Measurements from ENCODE around the gene IFNA6.

Gene IFNA6

DNA sequence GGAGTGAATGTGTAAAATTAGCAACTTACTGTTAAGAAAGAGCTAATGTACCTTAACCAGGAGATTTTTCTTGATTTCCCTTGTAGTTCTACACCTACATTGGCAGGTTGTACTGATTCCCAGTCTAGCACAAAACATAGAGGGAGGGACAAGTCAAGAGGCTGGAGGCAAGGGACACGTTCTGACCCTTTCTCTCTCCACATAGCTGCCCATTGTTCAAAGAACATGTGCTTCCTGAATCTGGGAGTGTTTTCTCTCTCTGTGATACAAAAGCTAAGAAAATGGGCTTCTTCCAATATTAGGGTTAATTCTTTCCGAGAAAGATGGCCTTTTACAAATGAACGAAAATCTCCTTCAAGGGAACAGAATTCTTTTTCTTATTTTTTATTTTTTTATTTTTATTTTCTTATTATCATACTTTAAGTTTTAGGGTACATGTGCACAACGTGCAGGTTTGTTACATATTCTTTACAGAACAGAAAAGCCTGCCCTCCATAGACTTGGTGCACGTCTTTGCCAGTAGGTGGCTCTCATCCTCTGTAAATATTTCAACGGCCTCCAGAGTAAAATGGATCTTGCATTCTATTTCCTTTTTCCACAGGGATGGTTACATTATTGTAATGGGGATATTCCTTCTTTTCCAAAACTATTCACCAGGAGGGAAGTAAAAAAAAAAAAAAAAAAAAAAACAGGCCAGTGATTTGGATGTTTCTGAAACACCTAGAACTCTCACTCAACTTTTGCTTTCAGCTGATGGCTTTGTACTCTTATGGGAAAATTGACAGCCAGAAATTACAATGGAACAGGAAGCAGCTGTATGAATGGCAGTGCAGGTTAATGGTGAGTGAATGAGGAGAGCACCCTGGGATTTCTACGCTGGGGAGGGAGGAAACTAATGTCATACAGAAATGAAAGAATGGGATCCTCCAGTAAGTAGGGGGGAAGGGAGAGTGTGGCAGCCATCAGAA lies 32.4 kb downstream of the IFNA6 start:
- no peak overlapping the region for H3K4me3 ChIP-seq (ENCODE audit: low read length, poor library complexity, severe bottlenecking)
- no peaks in the 10 kb centered on the region for H3K4me1 ChIP-seq (ENCODE audit: insufficient read depth, low read length, poor library complexity, severe bottlenecking)
- TF ChIP-seq, protein P1, sequence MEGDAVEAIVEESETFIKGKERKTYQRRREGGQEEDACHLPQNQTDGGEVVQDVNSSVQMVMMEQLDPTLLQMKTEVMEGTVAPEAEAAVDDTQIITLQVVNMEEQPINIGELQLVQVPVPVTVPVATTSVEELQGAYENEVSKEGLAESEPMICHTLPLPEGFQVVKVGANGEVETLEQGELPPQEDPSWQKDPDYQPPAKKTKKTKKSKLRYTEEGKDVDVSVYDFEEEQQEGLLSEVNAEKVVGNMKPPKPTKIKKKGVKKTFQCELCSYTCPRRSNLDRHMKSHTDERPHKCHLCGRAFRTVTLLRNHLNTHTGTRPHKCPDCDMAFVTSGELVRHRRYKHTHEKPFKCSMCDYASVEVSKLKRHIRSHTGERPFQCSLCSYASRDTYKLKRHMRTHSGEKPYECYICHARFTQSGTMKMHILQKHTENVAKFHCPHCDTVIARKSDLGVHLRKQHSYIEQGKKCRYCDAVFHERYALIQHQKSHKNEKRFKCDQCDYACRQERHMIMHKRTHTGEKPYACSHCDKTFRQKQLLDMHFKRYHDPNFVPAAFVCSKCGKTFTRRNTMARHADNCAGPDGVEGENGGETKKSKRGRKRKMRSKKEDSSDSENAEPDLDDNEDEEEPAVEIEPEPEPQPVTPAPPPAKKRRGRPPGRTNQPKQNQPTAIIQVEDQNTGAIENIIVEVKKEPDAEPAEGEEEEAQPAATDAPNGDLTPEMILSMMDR (conservative IDR thresholded peaks at IDR 0.05; ENCODE audit: low read length) = peak; percentile 56
- no peak for TF ChIP-seq EZH2phosphoT487 (IDR thresholded peaks at IDR 0.05; ENCODE audit: borderline replicate concordance)
- H3K36me3 ChIP-seq (ENCODE audit: insufficient read depth, low read length) = peaks cover under 1% of the 10 kb centered on the region; the same call in 1 of the 2 replicates
- no peaks in the 10 kb centered on the region for H3F3A ChIP-seq (ENCODE audit: low read depth)
- H2AFZ ChIP-seq (ENCODE audit: low read length) = peak overlapping the region; percentile 4; the same call in 1 of the 2 replicates
- no peaks in the 10 kb centered on the region for H4K20me1 ChIP-seq (ENCODE audit: insufficient read depth, low read length, poor library complexity, severe bottlenecking)
- H3K9me2 ChIP-seq (replicated peaks; ENCODE audit: low read depth, low read length) = no peaks in the 10 kb centered on the region
- H3K4me2 ChIP-seq (ENCODE audit: low read depth, low read length, poor library complexity, severe bottlenecking) = peak overlapping the region; percentile 35
- no peaks in the 10 kb centered on the region for H3K9me3 ChIP-seq (ENCODE audit: insufficient read depth, low read depth, low read length)
- no peaks in the 10 kb centered on the region for H3K27me3 ChIP-seq (ENCODE audit: insufficient read depth, low read length, poor library complexity, severe bottlenecking)
- H3K9ac ChIP-seq (ENCODE audit: low read depth, low read length, poor library complexity, severe bottlenecking) = no peak overlapping the region
- H3K79me2 ChIP-seq (ENCODE audit: insufficient read depth, low read length) = no peaks in the 10 kb centered on the region

DNA sequence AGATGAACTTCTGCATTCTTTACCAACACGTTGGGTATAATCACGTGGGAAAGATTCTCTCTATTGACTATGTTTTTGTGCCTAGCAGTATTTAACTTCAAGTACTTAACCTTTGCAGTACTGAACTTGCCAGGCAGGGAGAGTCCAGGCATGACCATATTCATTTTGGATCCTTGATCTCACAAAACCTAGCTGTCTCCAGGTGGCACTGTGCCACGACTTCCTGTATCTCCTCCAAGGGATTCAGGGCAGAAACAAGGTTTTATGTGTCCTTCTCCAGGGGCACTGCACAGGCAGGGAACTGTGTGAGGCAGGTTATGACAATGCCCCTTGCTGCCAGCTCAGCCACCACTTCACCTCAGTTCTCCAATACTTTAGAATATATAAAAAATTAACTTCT lies 33.8 kb downstream of the IFNA6 start:
- H3K27me3 ChIP-seq (ENCODE audit: insufficient read depth, low read length, poor library complexity, severe bottlenecking) = no peaks in the 10 kb centered on the region
- H3K36me3 ChIP-seq (ENCODE audit: insufficient read depth, low read length) = no peaks in the 10 kb centered on the region
- TF ChIP-seq EZH2phosphoT487 (IDR thresholded peaks at IDR 0.05; ENCODE audit: borderline replicate concordance) = no peak
- TF ChIP-seq, protein P1 (conservative IDR thresholded peaks at IDR 0.05; ENCODE audit: low read length) = no peak
- no peak overlapping the region for H3K4me3 ChIP-seq (ENCODE audit: low read length, poor library complexity, severe bottlenecking)
- no peaks in the 10 kb centered on the region for H3K9me3 ChIP-seq (ENCODE audit: insufficient read depth, low read depth, low read length)
- H3K9me2 ChIP-seq (replicated peaks; ENCODE audit: low read depth, low read length) = no peaks in the 10 kb centered on the region
- H2AFZ ChIP-seq (ENCODE audit: low read length) = no peak overlapping the region
- H3F3A ChIP-seq (ENCODE audit: low read depth) = no peaks in the 10 kb centered on the region
- H3K9ac ChIP-seq (ENCODE audit: low read depth, low read length, poor library complexity, severe bottlenecking) = no peak overlapping the region
- no peaks in the 10 kb centered on the region for H3K79me2 ChIP-seq (ENCODE audit: insufficient read depth, low read length)
- no peaks in the 10 kb centered on the region for H4K20me1 ChIP-seq (ENCODE audit: insufficient read depth, low read length, poor library complexity, severe bottlenecking)
- H3K4me1 ChIP-seq (ENCODE audit: insufficient read depth, low read length, poor library complexity, severe bottlenecking) = no peaks in the 10 kb centered on the region
- no peak overlapping the region for H3K4me2 ChIP-seq (ENCODE audit: low read depth, low read length, poor library complexity, severe bottlenecking)

DNA sequence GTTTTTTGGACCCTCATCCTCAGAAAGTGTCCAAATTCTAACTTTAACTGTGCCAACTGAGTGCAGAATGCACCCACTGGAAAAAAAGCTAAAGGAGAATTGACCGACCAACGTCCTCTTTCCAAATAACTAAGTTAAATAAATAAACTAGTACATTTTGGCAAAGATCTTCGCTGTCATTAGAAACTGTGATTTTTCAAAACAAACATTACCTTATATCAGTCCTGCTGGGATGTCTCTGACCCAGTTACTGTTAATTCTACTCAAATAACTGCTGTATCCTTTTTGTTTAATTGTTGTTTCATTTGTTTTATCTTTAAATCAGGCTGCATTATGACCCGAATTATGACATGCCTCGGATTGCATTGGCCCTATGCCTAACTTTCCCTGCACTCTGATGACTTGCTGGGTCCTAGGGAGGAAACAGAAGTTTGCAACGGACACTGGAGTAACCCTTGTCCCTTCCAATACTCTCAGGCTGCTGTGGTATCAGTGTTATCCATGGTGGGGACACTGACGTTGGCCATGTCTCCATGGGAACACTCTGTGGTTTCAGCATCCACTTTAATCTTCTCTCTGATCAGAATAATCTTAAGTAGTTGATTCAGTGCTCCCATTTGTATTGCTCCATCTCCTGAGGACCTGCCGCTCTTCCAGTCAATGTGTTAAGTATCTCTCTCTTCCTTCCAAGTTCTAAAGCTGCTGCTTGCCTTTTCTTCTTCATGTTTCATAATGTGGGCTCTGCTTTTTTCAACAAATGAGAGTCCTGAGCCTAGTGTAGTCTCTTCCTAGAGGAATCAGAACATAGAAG lies 34.5 kb downstream of the IFNA6 start:
- no peaks in the 10 kb centered on the region for H3K4me1 ChIP-seq (ENCODE audit: insufficient read depth, low read length, poor library complexity, severe bottlenecking)
- no peaks in the 10 kb centered on the region for H3F3A ChIP-seq (ENCODE audit: low read depth)
- no peak overlapping the region for H3K4me2 ChIP-seq (ENCODE audit: low read depth, low read length, poor library complexity, severe bottlenecking)
- no peak overlapping the region for H3K9ac ChIP-seq (ENCODE audit: low read depth, low read length, poor library complexity, severe bottlenecking)
- no peaks in the 10 kb centered on the region for H3K27me3 ChIP-seq (ENCODE audit: insufficient read depth, low read length, poor library complexity, severe bottlenecking)
- H3K9me3 ChIP-seq (ENCODE audit: insufficient read depth, low read depth, low read length) = no peaks in the 10 kb centered on the region
- no peaks in the 10 kb centered on the region for H4K20me1 ChIP-seq (ENCODE audit: insufficient read depth, low read length, poor library complexity, severe bottlenecking)
- H3K4me3 ChIP-seq (ENCODE audit: low read length, poor library complexity, severe bottlenecking) = no peak overlapping the region
- no peaks in the 10 kb centered on the region for H3K9me2 ChIP-seq (replicated peaks; ENCODE audit: low read depth, low read length)
- no peaks in the 10 kb centered on the region for H3K36me3 ChIP-seq (ENCODE audit: insufficient read depth, low read length)
- TF ChIP-seq, protein P1 (conservative IDR thresholded peaks at IDR 0.05; ENCODE audit: low read length) = no peak
- H3K79me2 ChIP-seq (ENCODE audit: insufficient read depth, low read length) = no peaks in the 10 kb centered on the region
- no peak overlapping the region for H2AFZ ChIP-seq (ENCODE audit: low read length)
